GM12878 (cell line): ENCODE measurements around the gene ZFP14. TPM values are rescaled to one million over a fixed set of nuclear protein-coding genes. Genes with fewer than 3 reads are reported as not detected.

ENCODE experiments used
- BRCA1 ChIP-seq: IDR thresholded peaks from 2 replicates; pipeline ENCODE4 v1.6.1; 2011; ENCODE audit warnings: low read depth, low read length, improper control_type of control experiment
- CREM ChIP-seq: IDR thresholded peaks from 2 replicates; pipeline ENCODE4 v1.6.1; 2014; ENCODE audit warnings: antibody characterized with exemption, low read depth
- EGR1 ChIP-seq, 2 experiments: IDR thresholded peaks; 1 replicate in 1 of 2; 2 replicates in 1 of 2; pipeline ENCODE4 v1.6.1; 2011 to 2012; ENCODE audit warnings: low read depth in 2 of 2, low read length in 2 of 2, borderline replicate concordance in 1 of 2, mild to moderate bottlenecking in 1 of 2, moderate library complexity in 1 of 2
- FOXK2 ChIP-seq: fragments of 450-650 bp; IDR thresholded peaks from 2 replicates; pipeline ENCODE4 v1.6.1; 2017; ENCODE audit warnings: mild to moderate bottlenecking, moderate library complexity
- GATAD2B ChIP-seq: fragments of 450-650 bp; conservative IDR thresholded peaks from 2 replicates; pipeline ENCODE4 v1.6.1; 2017; ENCODE audit warnings: low read depth, mild to moderate bottlenecking, moderate library complexity
- SIX5 ChIP-seq: IDR thresholded peaks from 2 replicates; pipeline ENCODE4 v1.6.1; 2011; ENCODE audit warnings: mild to moderate bottlenecking, low read depth, low read length, moderate library complexity; ENCODE audit not compliant: severe bottlenecking
- STAT3 ChIP-seq: IDR thresholded peaks from 2 replicates; pipeline ENCODE4 v1.6.1; 2011; ENCODE audit warnings: low read depth, low read length, improper control_type of control experiment
- SUZ12 ChIP-seq: fragments of 200-600 bp; sonication (generic); IDR thresholded peaks from one replicate; pipeline ENCODE4 v1.6.1; 2018; ENCODE audit warnings: antibody characterized with exemption, mild to moderate bottlenecking; ENCODE audit not compliant: unreplicated experiment
- TARDBP ChIP-seq: IDR thresholded peaks from 2 replicates; pipeline ENCODE4 v1.6.1; 2016; ENCODE audit warnings: borderline replicate concordance
- ZNF274 ChIP-seq: IDR thresholded peaks from one replicate; pipeline ENCODE4 v1.8.0; 2011; ENCODE audit not compliant: insufficient read length, insufficient read depth
- ZSCAN29 ChIP-seq: fragments of 450-650 bp; IDR thresholded peaks from 2 replicates; pipeline ENCODE4 v1.6.1; 2017; ENCODE audit warnings: mild to moderate bottlenecking, moderate library complexity
- polyA plus RNA-seq, 11 experiments: library from polyadenylated mRNA; depleted of rRNA in 4 of 11; unstranded in 6 of 11; stranded (reverse) in 5 of 11; fragments of >200 nt; fragmentation: Nextera tagmentation in 4 of 11; fragmentation: Illumina TruSeq in 1 of 11; extraction: Ambion mirVana in 4 of 11; extraction: Trizol in 1 of 11; gene quantifications; 1 replicate in 1 of 11; 2 replicates in 10 of 11; pipeline versions ENCODE4 v1.2.1 to v1.2.3, GENCODE V29; 2011 to 2016; ENCODE audit warnings: inconsistent platforms in 2 of 11, missing spikeins in 2 of 11, low read depth in 1 of 11
- total RNA-seq, 4 experiments: library from RNA; depleted of rRNA in 3 of 4; stranded (reverse); fragments of >200 nt in 3 of 4; fragmentation: Illumina TruSeq in 1 of 4; extraction: Trizol in 1 of 4; gene quantifications; 2 replicates each; pipeline versions ENCODE4 v1.2.1 to v1.2.3, GENCODE V29; 2013 to 2021
- TF ChIP-seq, protein P1 (sequence below): fragments of 450-650 bp; IDR thresholded peaks from 2 replicates; pipeline ENCODE4 v1.6.1; 2017; ENCODE audit warnings: mild to moderate bottlenecking, moderate library complexity
- TF ChIP-seq, protein P2 (sequence below): IDR thresholded peaks from 2 replicates; pipeline ENCODE4 v1.6.1; 2012; ENCODE audit warnings: improper control_type of control experiment, low read depth, low read length; ENCODE audit not compliant: insufficient replicate concordance
- TF ChIP-seq, protein P3 (sequence below): fragments of 450-650 bp; IDR thresholded peaks from 2 replicates; pipeline ENCODE4 v1.6.1; 2017; ENCODE audit warnings: borderline replicate concordance

The ZFP14 gene
- total and polyA plus RNA-seq, 10 of the 15 experiments (the other 5 are each of a cell fraction or from before 2014, with no cell fraction given), result 0.61 to 2.6 (median 0.83) TPM

DNA sequence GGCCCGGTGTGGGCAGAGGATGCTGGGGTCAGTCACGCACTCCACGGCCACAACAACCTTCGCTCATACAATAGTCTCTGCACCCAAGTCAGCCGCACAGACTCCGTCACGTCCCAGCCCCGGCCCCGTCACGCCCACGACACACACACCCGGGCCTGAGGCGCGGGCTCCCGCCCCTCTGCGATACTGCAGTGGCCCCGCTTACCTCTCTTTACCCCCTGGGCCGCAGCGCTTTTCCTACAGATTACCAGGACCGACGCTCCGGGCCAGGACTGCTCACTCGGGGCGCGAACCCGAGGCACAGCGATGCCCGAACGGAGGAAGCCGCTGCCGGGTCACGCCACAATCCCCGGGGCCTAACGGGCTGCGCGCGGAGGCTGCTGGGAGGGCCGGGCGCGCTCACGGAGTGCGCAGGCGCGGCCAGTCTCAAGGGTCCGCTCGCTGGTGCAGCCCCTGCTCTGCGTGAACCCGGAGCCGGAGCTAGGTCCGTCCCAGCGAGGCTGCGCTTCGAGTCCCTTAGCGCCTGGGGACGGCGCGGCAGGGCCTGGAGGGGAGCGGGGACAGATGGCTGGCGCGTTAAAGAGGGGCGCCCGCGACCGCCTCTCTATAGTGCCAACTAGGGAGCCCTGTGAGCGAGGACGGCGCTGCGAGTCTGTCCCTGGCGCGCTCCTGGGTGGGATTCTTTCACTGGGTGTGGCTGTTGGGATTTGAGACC lies 39.4 kb upstream of the ZFP14 start, which contains the start of gene ZFP82 (continued):
- TF ChIP-seq, protein P1, sequence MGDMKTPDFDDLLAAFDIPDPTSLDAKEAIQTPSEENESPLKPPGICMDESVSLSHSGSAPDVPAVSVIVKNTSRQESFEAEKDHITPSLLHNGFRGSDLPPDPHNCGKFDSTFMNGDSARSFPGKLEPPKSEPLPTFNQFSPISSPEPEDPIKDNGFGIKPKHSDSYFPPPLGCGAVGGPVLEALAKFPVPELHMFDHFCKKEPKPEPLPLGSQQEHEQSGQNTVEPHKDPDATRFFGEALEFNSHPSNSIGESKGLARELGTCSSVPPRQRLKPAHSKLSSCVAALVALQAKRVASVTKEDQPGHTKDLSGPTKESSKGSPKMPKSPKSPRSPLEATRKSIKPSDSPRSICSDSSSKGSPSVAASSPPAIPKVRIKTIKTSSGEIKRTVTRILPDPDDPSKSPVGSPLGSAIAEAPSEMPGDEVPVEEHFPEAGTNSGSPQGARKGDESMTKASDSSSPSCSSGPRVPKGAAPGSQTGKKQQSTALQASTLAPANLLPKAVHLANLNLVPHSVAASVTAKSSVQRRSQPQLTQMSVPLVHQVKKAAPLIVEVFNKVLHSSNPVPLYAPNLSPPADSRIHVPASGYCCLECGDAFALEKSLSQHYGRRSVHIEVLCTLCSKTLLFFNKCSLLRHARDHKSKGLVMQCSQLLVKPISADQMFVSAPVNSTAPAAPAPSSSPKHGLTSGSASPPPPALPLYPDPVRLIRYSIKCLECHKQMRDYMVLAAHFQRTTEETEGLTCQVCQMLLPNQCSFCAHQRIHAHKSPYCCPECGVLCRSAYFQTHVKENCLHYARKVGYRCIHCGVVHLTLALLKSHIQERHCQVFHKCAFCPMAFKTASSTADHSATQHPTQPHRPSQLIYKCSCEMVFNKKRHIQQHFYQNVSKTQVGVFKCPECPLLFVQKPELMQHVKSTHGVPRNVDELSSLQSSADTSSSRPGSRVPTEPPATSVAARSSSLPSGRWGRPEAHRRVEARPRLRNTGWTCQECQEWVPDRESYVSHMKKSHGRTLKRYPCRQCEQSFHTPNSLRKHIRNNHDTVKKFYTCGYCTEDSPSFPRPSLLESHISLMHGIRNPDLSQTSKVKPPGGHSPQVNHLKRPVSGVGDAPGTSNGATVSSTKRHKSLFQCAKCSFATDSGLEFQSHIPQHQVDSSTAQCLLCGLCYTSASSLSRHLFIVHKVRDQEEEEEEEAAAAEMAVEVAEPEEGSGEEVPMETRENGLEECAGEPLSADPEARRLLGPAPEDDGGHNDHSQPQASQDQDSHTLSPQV, result no peak
- TF ChIP-seq STAT3, result no peak
- peak; percentile 10; the same call in 1 of the 2 replicates for TF ChIP-seq CREM
- TF ChIP-seq, protein P2, sequence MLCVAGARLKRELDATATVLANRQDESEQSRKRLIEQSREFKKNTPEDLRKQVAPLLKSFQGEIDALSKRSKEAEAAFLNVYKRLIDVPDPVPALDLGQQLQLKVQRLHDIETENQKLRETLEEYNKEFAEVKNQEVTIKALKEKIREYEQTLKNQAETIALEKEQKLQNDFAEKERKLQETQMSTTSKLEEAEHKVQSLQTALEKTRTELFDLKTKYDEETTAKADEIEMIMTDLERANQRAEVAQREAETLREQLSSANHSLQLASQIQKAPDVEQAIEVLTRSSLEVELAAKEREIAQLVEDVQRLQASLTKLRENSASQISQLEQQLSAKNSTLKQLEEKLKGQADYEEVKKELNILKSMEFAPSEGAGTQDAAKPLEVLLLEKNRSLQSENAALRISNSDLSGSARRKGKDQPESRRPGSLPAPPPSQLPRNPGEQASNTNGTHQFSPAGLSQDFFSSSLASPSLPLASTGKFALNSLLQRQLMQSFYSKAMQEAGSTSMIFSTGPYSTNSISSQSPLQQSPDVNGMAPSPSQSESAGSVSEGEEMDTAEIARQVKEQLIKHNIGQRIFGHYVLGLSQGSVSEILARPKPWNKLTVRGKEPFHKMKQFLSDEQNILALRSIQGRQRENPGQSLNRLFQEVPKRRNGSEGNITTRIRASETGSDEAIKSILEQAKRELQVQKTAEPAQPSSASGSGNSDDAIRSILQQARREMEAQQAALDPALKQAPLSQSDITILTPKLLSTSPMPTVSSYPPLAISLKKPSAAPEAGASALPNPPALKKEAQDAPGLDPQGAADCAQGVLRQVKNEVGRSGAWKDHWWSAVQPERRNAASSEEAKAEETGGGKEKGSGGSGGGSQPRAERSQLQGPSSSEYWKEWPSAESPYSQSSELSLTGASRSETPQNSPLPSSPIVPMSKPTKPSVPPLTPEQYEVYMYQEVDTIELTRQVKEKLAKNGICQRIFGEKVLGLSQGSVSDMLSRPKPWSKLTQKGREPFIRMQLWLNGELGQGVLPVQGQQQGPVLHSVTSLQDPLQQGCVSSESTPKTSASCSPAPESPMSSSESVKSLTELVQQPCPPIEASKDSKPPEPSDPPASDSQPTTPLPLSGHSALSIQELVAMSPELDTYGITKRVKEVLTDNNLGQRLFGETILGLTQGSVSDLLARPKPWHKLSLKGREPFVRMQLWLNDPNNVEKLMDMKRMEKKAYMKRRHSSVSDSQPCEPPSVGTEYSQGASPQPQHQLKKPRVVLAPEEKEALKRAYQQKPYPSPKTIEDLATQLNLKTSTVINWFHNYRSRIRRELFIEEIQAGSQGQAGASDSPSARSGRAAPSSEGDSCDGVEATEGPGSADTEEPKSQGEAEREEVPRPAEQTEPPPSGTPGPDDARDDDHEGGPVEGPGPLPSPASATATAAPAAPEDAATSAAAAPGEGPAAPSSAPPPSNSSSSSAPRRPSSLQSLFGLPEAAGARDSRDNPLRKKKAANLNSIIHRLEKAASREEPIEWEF, result no peak
- TF ChIP-seq, protein P3, sequence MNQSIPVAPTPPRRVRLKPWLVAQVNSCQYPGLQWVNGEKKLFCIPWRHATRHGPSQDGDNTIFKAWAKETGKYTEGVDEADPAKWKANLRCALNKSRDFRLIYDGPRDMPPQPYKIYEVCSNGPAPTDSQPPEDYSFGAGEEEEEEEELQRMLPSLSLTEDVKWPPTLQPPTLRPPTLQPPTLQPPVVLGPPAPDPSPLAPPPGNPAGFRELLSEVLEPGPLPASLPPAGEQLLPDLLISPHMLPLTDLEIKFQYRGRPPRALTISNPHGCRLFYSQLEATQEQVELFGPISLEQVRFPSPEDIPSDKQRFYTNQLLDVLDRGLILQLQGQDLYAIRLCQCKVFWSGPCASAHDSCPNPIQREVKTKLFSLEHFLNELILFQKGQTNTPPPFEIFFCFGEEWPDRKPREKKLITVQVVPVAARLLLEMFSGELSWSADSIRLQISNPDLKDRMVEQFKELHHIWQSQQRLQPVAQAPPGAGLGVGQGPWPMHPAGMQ, result no peak
- no peak for TF ChIP-seq SIX5
- no peak for TF ChIP-seq ZNF274
- no peak for TF ChIP-seq EGR1 (IDR thresholded peaks at IDR 0.05; ENCODE audit: borderline replicate concordance in 1 of 2, low read depth in 2 of 2, low read length in 2 of 2)
- TF ChIP-seq SUZ12, result no peak
- TF ChIP-seq TARDBP, result 0 out of 2 replicates have a peak, but pooled peaks have one; percentile 17
- no peak for TF ChIP-seq FOXK2
- no peak for TF ChIP-seq BRCA1
- no peak for TF ChIP-seq GATAD2B
- no peak for TF ChIP-seq ZSCAN29
- TF ChIP-seq, all 136 proteins: peak for 20
